Measurements from ENCODE around the gene CRIM1. TPM values are rescaled to one million over a fixed set of nuclear protein-coding genes. Genes with fewer than 3 reads are reported as not detected.

Gene CRIM1
- total RNA-seq, 1 experiment from 2014 or later: 24.1 TPM

DNA sequence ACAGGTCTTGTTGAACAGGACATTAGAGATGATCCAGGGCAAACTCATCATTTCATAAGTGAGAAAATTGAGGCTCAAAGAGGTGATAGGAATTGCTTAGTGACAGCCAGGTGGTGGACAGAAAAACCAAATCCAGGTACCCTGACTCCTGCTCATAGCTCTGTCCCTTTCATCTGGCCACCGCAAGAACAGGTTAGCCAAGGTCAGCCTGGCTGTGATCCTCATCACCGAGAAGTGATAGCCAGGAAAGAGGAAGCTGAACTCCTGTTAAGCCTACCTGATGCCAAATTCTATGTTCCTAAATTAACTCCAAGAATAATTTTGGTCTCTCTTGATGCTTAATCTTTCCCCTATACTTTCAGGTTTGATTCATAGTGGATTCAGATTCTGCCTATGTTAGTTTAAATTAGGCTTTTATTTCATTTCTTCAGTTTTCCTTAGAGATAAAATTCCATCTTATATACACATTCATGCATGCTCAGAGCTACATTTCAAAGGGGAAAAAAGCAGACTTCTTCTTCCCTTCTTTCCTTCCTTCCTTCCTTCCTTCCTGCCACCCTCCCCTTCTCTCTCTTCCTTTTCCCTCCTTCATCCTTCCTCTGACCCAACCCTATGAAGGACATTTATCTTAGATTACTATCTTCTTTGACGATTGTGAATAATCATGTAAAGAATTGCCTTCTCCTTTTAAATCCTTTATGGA is 17.3 kb upstream of the CRIM1 start:
- TF ChIP-seq NFYB (CRISPR knock-in tag; conservative IDR thresholded peaks at IDR 0.05; ENCODE audit: low read depth): no peak
- TF ChIP-seq RELA (CRISPR knock-in tag; IDR thresholded peaks at IDR 0.05; ENCODE audit: borderline replicate concordance): no peak
- TF ChIP-seq, protein P1, sequence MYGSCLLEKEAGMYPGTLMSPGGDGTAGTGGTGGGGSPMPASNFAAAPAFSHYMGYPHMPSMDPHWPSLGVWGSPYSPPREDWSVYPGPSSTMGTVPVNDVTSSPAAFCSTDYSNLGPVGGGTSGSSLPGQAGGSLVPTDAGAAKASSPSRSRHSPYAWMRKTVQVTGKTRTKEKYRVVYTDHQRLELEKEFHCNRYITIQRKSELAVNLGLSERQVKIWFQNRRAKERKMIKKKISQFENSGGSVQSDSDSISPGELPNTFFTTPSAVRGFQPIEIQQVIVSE (CRISPR knock-in tag; IDR thresholded peaks at IDR 0.05; ENCODE audit: borderline replicate concordance): no peak
- no peak for TF ChIP-seq CREM (CRISPR knock-in tag; IDR thresholded peaks at IDR 0.05)
- TF ChIP-seq, protein P2, sequence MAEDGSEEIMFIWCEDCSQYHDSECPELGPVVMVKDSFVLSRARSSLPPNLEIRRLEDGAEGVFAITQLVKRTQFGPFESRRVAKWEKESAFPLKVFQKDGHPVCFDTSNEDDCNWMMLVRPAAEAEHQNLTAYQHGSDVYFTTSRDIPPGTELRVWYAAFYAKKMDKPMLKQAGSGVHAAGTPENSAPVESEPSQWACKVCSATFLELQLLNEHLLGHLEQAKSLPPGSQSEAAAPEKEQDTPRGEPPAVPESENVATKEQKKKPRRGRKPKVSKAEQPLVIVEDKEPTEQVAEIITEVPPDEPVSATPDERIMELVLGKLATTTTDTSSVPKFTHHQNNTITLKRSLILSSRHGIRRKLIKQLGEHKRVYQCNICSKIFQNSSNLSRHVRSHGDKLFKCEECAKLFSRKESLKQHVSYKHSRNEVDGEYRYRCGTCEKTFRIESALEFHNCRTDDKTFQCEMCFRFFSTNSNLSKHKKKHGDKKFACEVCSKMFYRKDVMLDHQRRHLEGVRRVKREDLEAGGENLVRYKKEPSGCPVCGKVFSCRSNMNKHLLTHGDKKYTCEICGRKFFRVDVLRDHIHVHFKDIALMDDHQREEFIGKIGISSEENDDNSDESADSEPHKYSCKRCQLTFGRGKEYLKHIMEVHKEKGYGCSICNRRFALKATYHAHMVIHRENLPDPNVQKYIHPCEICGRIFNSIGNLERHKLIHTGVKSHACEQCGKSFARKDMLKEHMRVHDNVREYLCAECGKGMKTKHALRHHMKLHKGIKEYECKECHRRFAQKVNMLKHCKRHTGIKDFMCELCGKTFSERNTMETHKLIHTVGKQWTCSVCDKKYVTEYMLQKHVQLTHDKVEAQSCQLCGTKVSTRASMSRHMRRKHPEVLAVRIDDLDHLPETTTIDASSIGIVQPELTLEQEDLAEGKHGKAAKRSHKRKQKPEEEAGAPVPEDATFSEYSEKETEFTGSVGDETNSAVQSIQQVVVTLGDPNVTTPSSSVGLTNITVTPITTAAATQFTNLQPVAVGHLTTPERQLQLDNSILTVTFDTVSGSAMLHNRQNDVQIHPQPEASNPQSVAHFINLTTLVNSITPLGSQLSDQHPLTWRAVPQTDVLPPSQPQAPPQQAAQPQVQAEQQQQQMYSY (CRISPR knock-in tag; IDR thresholded peaks at IDR 0.05): no peak
- TF ChIP-seq ELF4 (CRISPR knock-in tag; IDR thresholded peaks at IDR 0.05; ENCODE audit: low read depth): no peak
- TF ChIP-seq, protein P3, sequence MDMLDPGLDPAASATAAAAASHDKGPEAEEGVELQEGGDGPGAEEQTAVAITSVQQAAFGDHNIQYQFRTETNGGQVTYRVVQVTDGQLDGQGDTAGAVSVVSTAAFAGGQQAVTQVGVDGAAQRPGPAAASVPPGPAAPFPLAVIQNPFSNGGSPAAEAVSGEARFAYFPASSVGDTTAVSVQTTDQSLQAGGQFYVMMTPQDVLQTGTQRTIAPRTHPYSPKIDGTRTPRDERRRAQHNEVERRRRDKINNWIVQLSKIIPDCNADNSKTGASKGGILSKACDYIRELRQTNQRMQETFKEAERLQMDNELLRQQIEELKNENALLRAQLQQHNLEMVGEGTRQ (CRISPR knock-in tag; IDR thresholded peaks at IDR 0.05): no peak
- TF ChIP-seq, protein P4, sequence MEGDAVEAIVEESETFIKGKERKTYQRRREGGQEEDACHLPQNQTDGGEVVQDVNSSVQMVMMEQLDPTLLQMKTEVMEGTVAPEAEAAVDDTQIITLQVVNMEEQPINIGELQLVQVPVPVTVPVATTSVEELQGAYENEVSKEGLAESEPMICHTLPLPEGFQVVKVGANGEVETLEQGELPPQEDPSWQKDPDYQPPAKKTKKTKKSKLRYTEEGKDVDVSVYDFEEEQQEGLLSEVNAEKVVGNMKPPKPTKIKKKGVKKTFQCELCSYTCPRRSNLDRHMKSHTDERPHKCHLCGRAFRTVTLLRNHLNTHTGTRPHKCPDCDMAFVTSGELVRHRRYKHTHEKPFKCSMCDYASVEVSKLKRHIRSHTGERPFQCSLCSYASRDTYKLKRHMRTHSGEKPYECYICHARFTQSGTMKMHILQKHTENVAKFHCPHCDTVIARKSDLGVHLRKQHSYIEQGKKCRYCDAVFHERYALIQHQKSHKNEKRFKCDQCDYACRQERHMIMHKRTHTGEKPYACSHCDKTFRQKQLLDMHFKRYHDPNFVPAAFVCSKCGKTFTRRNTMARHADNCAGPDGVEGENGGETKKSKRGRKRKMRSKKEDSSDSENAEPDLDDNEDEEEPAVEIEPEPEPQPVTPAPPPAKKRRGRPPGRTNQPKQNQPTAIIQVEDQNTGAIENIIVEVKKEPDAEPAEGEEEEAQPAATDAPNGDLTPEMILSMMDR (IDR thresholded peaks at IDR 0.05): no peak
- TF ChIP-seq GTF2I (CRISPR knock-in tag; conservative IDR thresholded peaks at IDR 0.05): no peak
- TF ChIP-seq, protein P5, sequence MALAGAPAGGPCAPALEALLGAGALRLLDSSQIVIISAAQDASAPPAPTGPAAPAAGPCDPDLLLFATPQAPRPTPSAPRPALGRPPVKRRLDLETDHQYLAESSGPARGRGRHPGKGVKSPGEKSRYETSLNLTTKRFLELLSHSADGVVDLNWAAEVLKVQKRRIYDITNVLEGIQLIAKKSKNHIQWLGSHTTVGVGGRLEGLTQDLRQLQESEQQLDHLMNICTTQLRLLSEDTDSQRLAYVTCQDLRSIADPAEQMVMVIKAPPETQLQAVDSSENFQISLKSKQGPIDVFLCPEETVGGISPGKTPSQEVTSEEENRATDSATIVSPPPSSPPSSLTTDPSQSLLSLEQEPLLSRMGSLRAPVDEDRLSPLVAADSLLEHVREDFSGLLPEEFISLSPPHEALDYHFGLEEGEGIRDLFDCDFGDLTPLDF (CRISPR knock-in tag; IDR thresholded peaks at IDR 0.05): no peak
- TF ChIP-seq ZNF263 (CRISPR knock-in tag; IDR thresholded peaks at IDR 0.05; ENCODE audit: low read depth): no peak
- no peak for TF ChIP-seq ZNF317 (CRISPR knock-in tag; IDR thresholded peaks at IDR 0.05; ENCODE audit: borderline replicate concordance, low read depth)
- TF ChIP-seq GRHL2 (CRISPR knock-in tag; IDR thresholded peaks at IDR 0.05; ENCODE audit: insufficient replicate concordance, severe bottlenecking): no peak
- TF ChIP-seq ZBTB21 (CRISPR knock-in tag; IDR thresholded peaks at IDR 0.05; ENCODE audit: borderline replicate concordance): no peak
- TF ChIP-seq MXD4 (CRISPR knock-in tag; IDR thresholded peaks at IDR 0.05; ENCODE audit: borderline replicate concordance): no peak
- no peak for TF ChIP-seq SP1 (CRISPR knock-in tag; conservative IDR thresholded peaks at IDR 0.05)
- TF ChIP-seq, protein P6, sequence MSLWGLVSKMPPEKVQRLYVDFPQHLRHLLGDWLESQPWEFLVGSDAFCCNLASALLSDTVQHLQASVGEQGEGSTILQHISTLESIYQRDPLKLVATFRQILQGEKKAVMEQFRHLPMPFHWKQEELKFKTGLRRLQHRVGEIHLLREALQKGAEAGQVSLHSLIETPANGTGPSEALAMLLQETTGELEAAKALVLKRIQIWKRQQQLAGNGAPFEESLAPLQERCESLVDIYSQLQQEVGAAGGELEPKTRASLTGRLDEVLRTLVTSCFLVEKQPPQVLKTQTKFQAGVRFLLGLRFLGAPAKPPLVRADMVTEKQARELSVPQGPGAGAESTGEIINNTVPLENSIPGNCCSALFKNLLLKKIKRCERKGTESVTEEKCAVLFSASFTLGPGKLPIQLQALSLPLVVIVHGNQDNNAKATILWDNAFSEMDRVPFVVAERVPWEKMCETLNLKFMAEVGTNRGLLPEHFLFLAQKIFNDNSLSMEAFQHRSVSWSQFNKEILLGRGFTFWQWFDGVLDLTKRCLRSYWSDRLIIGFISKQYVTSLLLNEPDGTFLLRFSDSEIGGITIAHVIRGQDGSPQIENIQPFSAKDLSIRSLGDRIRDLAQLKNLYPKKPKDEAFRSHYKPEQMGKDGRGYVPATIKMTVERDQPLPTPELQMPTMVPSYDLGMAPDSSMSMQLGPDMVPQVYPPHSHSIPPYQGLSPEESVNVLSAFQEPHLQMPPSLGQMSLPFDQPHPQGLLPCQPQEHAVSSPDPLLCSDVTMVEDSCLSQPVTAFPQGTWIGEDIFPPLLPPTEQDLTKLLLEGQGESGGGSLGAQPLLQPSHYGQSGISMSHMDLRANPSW (CRISPR knock-in tag; conservative IDR thresholded peaks at IDR 0.05; ENCODE audit: low read depth): no peak
- Mint-ChIP-seq H3K9me3 (peaks cover 4% of the 10 kb centered on the region), H3K27ac (peak overlapping the region; percentile 4; the same call in 1 of the 2 replicates), H3K27me3 (ENCODE audit: low read depth) (no peaks in the 10 kb centered on the region), H3K36me3 (peaks cover 4% of the 10 kb centered on the region; the same call in 1 of the 2 replicates), H3K4me3 (no peak overlapping the region), H3K4me1 (peaks cover 25% of the 10 kb centered on the region)
- ATAC-seq (no peak), DNase-seq (ENCODE audit: low spot score) (no peak)
- CTCF ChIA-PET: interaction anchor here (0.6 to 1.9 kb wide), 4 partner anchors 14 to 260 kb away, joined by 3 to 4 read pairs (median 4); no protein-coding TSS in a partner anchor
- POLR2A ChIA-PET: no interaction called here
